Cerebellar cortex (tissue), 1 donor: ENCODE results near the gene SLC15A1.

Experiments used
- DNase-seq: peaks from one replicate; pipeline ENCODE4 v3.0.0-alpha.2; 2015; ENCODE audit warnings: low spot score

The SLC15A1 gene

GRCh38 chr13:98697791-98698190, 54.7 kb downstream of the SLC15A1 start:
- DNase-seq = no peak

DNA sequence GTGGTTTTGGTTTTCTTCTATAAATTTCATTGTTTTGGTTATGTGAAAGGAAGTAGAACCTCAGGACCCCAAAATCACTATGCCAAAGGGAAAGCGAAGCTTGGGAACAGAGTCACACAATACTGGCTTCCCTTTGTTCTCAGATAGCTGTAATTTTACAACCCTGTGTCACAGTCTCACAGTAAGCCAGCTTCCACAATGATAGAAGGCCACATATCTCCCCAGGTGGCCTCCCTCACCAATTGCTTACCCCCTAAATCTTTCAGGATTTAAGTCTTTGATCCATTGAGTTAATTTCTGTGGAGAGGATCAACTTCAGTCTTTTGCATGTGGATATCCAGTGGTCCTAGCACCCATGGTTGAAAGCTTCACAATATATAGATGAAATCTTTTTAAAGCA, 58.7 kb downstream of the SLC15A1 start:
- DNase-seq = no peak

- no peak for DNase-seq
These were observed 61.1 kb downstream of the SLC15A1 start for GRCh38 chr13:98691360-98691759.

- no peak for DNase-seq
These were observed 62.0 kb downstream of the SLC15A1 start for GRCh38 chr13:98690348-98691022.

- DNase-seq = no peak
These were observed 63.0 kb downstream of the SLC15A1 start for GRCh38 chr13:98689347-98689968.

GRCh38 chr13:98688373-98688772, 64.1 kb downstream of the SLC15A1 start:
- DNase-seq = no peak

- DNase-seq = no peak
These were observed 65.2 kb downstream of the SLC15A1 start for GRCh38 chr13:98687319-98687718.

DNA sequence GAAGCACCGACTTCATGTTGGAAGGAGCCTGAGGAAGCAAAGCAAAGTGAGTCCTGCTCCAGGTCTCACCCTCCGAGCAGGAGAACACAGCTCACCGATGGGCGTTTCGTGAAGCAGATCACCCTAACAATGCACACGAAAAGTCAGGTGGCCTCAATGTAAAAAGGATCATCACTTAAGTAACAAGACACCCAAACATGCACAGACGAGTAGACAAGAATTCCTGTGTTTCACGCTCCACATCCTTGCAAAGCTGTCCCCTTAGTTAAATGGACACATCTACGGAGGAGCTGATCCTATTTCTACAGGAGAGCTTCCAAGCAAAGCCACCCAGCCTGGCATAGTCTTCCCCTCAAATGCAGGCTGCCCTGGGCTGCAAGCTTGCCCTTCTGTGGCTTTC, 66.2 kb downstream of the SLC15A1 start:
- no peak for DNase-seq

GRCh38 chr13:98685146-98685545, 67.3 kb downstream of the SLC15A1 start:
- no peak for DNase-seq

DNA sequence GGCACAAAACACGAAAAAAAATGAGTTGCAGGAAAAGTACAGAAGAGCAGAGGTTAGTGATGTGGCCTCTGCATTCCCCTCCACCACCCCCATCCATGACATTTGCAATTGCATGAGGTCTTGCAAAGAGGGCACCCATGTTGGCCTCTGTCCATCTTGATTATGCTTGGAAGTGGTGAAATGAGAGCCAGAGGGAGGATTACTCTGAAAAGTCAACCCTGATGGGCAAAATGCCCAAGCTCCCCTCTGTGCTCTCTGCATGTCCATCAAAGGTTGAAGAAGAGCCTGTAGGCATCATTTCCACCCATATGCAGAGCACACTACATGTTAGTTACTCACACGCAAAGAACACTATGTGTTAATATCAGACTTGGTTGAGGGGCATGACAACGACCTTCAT, 71.4 kb downstream of the SLC15A1 start:
- DNase-seq = no peak

DNA sequence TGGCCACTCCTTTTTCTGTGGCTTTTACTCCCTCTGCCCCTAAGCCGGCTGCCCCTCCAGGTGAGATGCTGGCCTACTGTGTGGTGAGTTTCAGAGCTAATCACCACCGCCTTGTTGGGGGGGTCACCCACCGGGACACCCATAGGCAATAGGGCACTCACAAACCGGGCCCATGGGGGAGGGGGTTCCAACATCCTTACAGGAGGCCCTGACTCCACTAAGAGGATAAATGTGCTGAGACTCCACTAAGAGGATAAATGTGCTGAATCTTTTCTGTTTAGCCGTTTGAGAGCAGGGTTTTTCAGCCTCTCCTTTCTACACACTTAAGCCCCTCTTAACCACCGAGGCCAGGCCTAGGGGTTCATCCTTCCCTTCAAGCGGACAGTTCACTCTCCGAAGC, 73.7 kb downstream of the SLC15A1 start:
- DNase-seq = no peak

DNA sequence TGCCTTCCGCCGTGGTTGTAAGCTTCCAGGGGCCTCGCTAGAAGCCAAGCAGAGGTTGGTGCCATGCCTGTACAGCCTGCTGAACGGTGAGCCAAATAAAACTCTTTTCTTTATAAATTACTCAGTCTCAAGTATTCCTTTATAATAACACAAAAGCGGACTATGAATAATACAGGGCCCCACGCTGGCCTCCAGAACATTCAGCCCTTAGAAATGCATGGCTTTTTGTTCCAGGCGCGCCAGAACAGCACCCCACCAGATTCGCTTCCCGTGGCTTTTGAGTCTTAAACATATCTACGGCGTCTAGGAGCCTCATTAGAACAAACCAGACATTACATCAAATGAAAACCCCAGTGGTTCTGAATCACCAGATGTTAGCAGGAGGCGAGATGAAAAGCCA, 75.1 kb downstream of the SLC15A1 start:
- DNase-seq = no peak

- DNase-seq = no peak
These were observed 76.2 kb downstream of the SLC15A1 start for GRCh38 chr13:98676239-98676638.

DNA sequence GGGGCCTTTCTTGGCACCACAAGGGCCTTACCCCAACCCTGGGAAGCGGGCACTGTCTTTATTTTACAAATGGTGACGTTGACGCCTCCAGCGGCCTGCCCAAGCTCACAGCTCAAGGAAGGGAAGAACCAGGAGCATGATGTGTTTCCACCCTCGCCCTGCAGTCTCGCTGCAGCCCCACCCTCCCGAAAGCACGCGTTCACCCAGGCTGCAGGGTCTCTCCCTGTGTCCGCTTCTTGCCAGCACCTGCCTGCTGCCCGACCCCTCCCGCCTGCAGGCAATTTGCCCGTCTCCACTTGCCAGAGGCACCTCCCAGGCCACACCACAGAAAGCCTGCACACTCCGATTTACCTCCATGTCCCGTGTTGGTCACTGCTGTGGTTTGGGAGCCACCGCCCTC, 76.6 kb downstream of the SLC15A1 start:
- DNase-seq = no peak

DNA sequence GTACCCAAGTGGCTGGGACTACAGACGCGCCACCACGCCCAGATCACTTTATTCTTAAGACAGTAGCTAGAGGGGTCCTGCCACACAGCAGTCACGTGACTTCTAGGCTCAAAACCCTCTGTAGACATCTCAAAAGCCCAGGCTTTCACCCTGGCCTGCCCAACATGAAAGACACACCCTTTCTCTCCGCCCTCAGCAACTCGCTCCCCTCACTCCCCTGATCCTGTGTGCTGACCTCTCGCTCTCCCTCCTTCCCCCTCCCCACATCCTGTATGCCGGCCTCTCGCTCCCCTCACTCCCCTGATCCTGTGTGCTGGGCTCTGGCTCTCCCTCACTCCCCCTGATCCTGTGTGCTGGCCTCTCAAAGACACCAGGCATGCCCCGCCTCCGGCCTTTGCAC, 77.4 kb downstream of the SLC15A1 start:
- no peak for DNase-seq

GRCh38 chr13:98672947-98673613, 79.4 kb downstream of the SLC15A1 start:
- peak; percentile 75 for DNase-seq

- no peak for DNase-seq
These were observed 84.3 kb downstream of the SLC15A1 start for GRCh38 chr13:98668155-98668554.

GRCh38 chr13:98665638-98665995, 86.9 kb downstream of the SLC15A1 start:
- DNase-seq = no peak

GRCh38 chr13:98664924-98665637, 87.4 kb downstream of the SLC15A1 start:
- DNase-seq = no peak

- no peak for DNase-seq
These were observed 88.0 kb downstream of the SLC15A1 start for GRCh38 chr13:98664510-98664909.

DNA sequence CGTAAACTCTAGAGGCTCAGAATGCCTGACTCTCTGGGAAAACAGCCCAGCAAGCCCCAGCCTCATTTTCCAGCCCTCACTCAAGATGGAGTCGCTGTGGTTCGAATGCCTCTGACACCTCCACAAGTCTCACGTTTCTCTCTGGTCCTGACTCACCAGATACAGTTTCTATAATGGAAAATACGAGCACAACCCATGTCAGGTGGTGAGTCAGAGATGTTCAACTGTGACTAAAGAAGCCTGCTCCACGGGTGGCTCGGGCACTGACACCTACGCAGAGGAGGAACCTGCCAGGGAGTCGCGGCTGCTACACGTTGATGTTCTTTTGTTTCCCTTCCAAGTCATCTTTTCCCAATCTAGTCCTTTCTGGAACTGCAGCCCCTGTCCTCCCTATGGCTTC, 88.4 kb downstream of the SLC15A1 start:
- DNase-seq = no peak

- DNase-seq = no peak
These were observed 94.3 kb downstream of the SLC15A1 start for GRCh38 chr13:98658131-98658530.

DNA sequence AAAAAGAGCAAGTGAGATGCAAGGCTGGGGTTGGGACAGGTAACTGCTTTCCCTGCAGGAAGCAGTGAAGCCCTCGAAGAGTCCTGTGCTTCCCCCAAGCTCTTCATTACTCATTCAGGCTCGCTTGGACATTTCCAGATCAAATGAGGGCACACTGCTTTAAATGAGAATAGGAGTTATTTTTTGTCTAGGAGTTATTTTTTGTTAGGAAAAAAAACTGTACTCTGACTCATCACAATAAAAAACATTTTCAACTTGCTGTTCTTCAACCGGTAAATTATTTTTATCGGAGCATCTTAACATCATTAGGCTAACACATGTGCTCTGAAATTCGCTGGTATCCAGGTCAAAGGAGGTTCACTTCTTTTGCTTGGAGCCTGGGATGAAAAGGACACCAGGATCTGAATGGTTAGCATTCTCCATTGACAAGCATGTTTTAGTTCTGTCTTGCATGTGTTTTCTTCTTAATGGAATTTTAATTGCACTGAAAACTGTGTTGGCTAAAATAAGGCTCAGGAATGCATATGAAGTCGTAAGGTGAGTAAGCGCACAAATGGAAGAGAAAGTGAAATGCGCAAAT, 94.9 kb downstream of the SLC15A1 start:
- no peak for DNase-seq
